Measurements from ENCODE around the gene VPS13A. TPM values are rescaled to one million over a fixed set of nuclear protein-coding genes. Genes with fewer than 3 reads are reported as not detected.

VPS13A gene
- total RNA-seq, 1 donor from 2014 or later = 13.2 TPM

- no peak for DNase-seq (ENCODE audit: low read depth)
- no peak overlapping the region for H3K4me3 ChIP-seq (ENCODE audit: low read depth, low read length)
- no peak for TF ChIP-seq CTCF (conservative IDR thresholded peaks at IDR 0.05; ENCODE audit: low read depth, low read length)
Observed at GRCh38 chr9:77447646-77448045, 270.3 kb downstream of the VPS13A start.

- DNase-seq (ENCODE audit: low read depth) = no peak
- H3K4me3 ChIP-seq (ENCODE audit: low read depth, low read length) = no peak overlapping the region
- TF ChIP-seq CTCF (conservative IDR thresholded peaks at IDR 0.05; ENCODE audit: low read depth, low read length) = no peak
Observed at GRCh38 chr9:77449240-77450084, 272.1 kb downstream of the VPS13A start.

- TF ChIP-seq CTCF (conservative IDR thresholded peaks at IDR 0.05; ENCODE audit: low read depth, low read length) = no peak
- DNase-seq (ENCODE audit: low read depth) = no peak
- no peak overlapping the region for H3K4me3 ChIP-seq (ENCODE audit: low read depth, low read length)
Observed at GRCh38 chr9:77450085-77450475, 272.7 kb downstream of the VPS13A start.

GRCh38 chr9:77451507-77451906 is 274.2 kb downstream of the VPS13A start:
- H3K4me3 ChIP-seq (ENCODE audit: low read depth, low read length) = no peak overlapping the region
- no peak for TF ChIP-seq CTCF (conservative IDR thresholded peaks at IDR 0.05; ENCODE audit: low read depth, low read length)
- DNase-seq (ENCODE audit: low read depth) = no peak

GRCh38 chr9:77453825-77454647 is 276.7 kb downstream of the VPS13A start:
- TF ChIP-seq CTCF (conservative IDR thresholded peaks at IDR 0.05; ENCODE audit: low read depth, low read length) = no peak
- DNase-seq (ENCODE audit: low read depth) = no peak
- no peak overlapping the region for H3K4me3 ChIP-seq (ENCODE audit: low read depth, low read length)

- TF ChIP-seq CTCF (conservative IDR thresholded peaks at IDR 0.05; ENCODE audit: low read depth, low read length) = no peak
- no peak for DNase-seq (ENCODE audit: low read depth)
- no peak overlapping the region for H3K4me3 ChIP-seq (ENCODE audit: low read depth, low read length)
Observed at GRCh38 chr9:77454663-77455062, 277.3 kb downstream of the VPS13A start.
